ENCODE data around the gene NEURL1. TPM values are rescaled to one million over a fixed set of nuclear protein-coding genes. Genes with fewer than 3 reads are reported as not detected.

NEURL1 gene
- total and polyA plus RNA-seq, 10 of the 15 experiments (the other 5 are each of a cell fraction or from before 2014, with no cell fraction given) = 0.02 to 0.05 (median 0.05) TPM; not detected in 6

DNA sequence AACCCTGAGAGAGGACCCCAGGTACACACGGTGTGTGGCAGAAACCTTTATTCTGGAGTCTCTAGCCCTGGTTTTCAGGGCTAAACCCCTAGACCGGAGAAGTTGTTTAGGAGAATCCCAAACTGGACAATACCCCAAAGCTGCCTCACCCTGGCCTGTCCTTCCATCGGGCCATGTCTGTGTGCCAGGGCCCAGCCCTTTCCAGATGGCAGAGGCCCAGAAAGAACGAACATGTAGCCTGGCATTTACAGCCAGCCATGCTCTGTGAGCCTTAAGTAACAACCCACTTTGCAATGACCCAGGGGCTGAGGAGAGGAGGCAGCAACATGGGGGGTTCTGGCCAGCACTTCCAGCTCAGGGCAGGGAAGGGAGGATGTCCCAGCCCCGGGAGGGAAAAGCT is 142.1 kb downstream of the NEURL1 start:
- WGBS (ENCODE audit: insufficient coverage, insufficient replicate concordance, low lambda C conversion rate, missing lambda C conversion rate) = 66% methylated on average over 5 of the region's 5 CpGs
- CTCF ChIA-PET = no interaction called here

More for the DNA sequence above, 142.1 kb downstream of the NEURL1 start:
- ChIA-PET RAD21 (ENCODE audit: unreplicated experiment) (no interaction called here), POLR2A (interaction anchor here (0.7 kb wide), 1 partner anchor 16 kb away, joined by 8 read pairs; no protein-coding TSS in a partner anchor), SMC1A (ENCODE audit: uncharacterized antibody, unreplicated experiment) (interaction anchor here (1.3 kb wide), 1 partner anchor 50 kb away, joined by 6 read pairs; no protein-coding TSS in a partner anchor)
- in situ Hi-C loops (cut with MboI) (no loop called here), intact Hi-C loops (cut with micrococcal nuclease; ENCODE audit: unreplicated experiment) (no loop called here)
- Histone ChIP-seq H3K4me1 (ENCODE audit: control insufficient read depth, insufficient read depth, low read length) (peaks cover 11% of the 10 kb centered on the region), H3K36me3 (ENCODE audit: control insufficient read depth in 2 of 2, insufficient read depth in 2 of 2, low read length in 1 of 2) (peaks cover 9 to 12% of the 10 kb centered on the region in 2 experiments), H2AFZ (ENCODE audit: control insufficient read depth, low read depth, low read length) (no peak overlapping the region), H3K4me3 (no peak overlapping the region), H3K4me2 (ENCODE audit: control insufficient read depth, insufficient read depth) (no peak overlapping the region), H3K9me3 (replicated peaks; ENCODE audit: control insufficient read depth, insufficient read depth, low read length) (no peaks in the 10 kb centered on the region), H3K27me3 (replicated peaks in 1 of 2; ENCODE audit: control insufficient read depth in 2 of 2, insufficient read depth in 2 of 2, low read length in 1 of 2) (no peaks in the 10 kb centered on the region), H3K9ac (ENCODE audit: control insufficient read depth, insufficient read depth, low read length) (no peak overlapping the region), H3K27ac (ENCODE audit: control insufficient read depth, insufficient read depth) (no peak overlapping the region), H3K79me2 (ENCODE audit: control insufficient read depth, insufficient read depth, low read length) (no peaks in the 10 kb centered on the region; the same call in 1 of the 2 replicates), H4K20me1 (ENCODE audit: control insufficient read depth, insufficient read depth) (no peaks in the 10 kb centered on the region)
- FAIRE-seq (no peak), DNase-seq (ENCODE audit: low read depth, low spot score) (no peak), ATAC-seq (no peak)
- TF ChIP-seq ZSCAN29 (IDR thresholded peaks at IDR 0.05) (no peak), POU2F2 (IDR thresholded peaks at IDR 0.05; ENCODE audit: borderline replicate concordance, low read depth, low read length) (no peak)
- TF ChIP-seq, protein P1, sequence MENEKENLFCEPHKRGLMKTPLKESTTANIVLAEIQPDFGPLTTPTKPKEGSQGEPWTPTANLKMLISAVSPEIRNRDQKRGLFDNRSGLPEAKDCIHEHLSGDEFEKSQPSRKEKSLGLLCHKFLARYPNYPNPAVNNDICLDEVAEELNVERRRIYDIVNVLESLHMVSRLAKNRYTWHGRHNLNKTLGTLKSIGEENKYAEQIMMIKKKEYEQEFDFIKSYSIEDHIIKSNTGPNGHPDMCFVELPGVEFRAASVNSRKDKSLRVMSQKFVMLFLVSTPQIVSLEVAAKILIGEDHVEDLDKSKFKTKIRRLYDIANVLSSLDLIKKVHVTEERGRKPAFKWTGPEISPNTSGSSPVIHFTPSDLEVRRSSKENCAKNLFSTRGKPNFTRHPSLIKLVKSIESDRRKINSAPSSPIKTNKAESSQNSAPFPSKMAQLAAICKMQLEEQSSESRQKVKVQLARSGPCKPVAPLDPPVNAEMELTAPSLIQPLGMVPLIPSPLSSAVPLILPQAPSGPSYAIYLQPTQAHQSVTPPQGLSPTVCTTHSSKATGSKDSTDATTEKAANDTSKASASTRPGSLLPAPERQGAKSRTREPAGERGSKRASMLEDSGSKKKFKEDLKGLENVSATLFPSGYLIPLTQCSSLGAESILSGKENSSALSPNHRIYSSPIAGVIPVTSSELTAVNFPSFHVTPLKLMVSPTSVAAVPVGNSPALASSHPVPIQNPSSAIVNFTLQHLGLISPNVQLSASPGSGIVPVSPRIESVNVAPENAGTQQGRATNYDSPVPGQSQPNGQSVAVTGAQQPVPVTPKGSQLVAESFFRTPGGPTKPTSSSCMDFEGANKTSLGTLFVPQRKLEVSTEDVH (IDR thresholded peaks at IDR 0.05; ENCODE audit: low read depth, partially characterized antibody) = no peak
- TF ChIP-seq, protein P2, sequence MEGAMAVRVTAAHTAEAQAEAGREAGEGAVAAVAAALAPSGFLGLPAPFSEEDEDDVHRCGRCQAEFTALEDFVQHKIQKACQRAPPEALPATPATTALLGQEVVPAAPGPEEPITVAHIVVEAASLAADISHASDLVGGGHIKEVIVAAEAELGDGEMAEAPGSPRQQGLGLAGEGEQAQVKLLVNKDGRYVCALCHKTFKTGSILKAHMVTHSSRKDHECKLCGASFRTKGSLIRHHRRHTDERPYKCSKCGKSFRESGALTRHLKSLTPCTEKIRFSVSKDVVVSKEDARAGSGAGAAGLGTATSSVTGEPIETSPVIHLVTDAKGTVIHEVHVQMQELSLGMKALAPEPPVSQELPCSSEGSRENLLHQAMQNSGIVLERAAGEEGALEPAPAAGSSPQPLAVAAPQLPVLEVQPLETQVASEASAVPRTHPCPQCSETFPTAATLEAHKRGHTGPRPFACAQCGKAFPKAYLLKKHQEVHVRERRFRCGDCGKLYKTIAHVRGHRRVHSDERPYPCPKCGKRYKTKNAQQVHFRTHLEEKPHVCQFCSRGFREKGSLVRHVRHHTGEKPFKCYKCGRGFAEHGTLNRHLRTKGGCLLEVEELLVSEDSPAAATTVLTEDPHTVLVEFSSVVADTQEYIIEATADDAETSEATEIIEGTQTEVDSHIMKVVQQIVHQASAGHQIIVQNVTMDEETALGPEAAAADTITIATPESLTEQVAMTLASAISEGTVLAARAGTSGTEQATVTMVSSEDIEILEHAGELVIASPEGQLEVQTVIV (IDR thresholded peaks at IDR 0.05; ENCODE audit: borderline replicate concordance, partially characterized antibody) = no peak
- TF ChIP-seq, protein P3, sequence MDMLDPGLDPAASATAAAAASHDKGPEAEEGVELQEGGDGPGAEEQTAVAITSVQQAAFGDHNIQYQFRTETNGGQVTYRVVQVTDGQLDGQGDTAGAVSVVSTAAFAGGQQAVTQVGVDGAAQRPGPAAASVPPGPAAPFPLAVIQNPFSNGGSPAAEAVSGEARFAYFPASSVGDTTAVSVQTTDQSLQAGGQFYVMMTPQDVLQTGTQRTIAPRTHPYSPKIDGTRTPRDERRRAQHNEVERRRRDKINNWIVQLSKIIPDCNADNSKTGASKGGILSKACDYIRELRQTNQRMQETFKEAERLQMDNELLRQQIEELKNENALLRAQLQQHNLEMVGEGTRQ (IDR thresholded peaks at IDR 0.05; ENCODE audit: borderline replicate concordance, low read depth, low read length) = no peak
- BruUV-seq (replicated peaks) = no TSS peak

Data from GM12878 (cell line).